Type B pancreatic cell (in vitro differentiated cells): ENCODE measurements around the gene VCL. TPM values are rescaled to one million over a fixed set of nuclear protein-coding genes. Genes with fewer than 3 reads are reported as not detected.

Experiments used
- DNase-seq: peaks from one replicate; pipeline ENCODE4 v3.0.0; 2021; ENCODE audit warnings: mixed read lengths; ENCODE audit not compliant: unreplicated experiment; ENCODE audit errors: extremely low spot score
- H3K27ac Mint-ChIP-seq: 2 replicates; pipeline ENCODE4 v1.8.0; 2021; ENCODE audit warnings: mild to moderate bottlenecking, mixed read lengths
- H3K27me3 Mint-ChIP-seq: 2 replicates; pipeline ENCODE4 v1.8.0; 2021; ENCODE audit warnings: mixed read lengths
- H3K36me3 Mint-ChIP-seq: 2 replicates; pipeline ENCODE4 v1.8.0; 2021; ENCODE audit warnings: mixed read lengths
- H3K4me1 Mint-ChIP-seq: one replicate; pipeline ENCODE4 v1.8.0; 2021; ENCODE audit warnings: mixed read lengths; ENCODE audit not compliant: unreplicated experiment
- H3K4me3 Mint-ChIP-seq: 2 replicates; pipeline ENCODE4 v1.8.0; 2021; ENCODE audit warnings: mild to moderate bottlenecking, mixed read lengths
- H3K9me3 Mint-ChIP-seq: 2 replicates; pipeline ENCODE4 v1.8.0; 2021; ENCODE audit warnings: mixed read lengths
- total RNA-seq: library from RNA; stranded (reverse); gene quantifications from 2 replicates; pipeline ENCODE4 v1.2.1, GENCODE V29; 2021; ENCODE audit warnings: low replicate concordance
- TF ChIP-seq, protein P1 (sequence below): fragments of 200-600 bp; sonication (generic); conservative IDR thresholded peaks from 2 replicates; pipeline ENCODE4 v1.5.0; 2021; ENCODE audit warnings: antibody characterized with exemption, mild to moderate bottlenecking

VCL gene
- total RNA-seq, 1 donor from 2014 or later = 125 TPM

DNA sequence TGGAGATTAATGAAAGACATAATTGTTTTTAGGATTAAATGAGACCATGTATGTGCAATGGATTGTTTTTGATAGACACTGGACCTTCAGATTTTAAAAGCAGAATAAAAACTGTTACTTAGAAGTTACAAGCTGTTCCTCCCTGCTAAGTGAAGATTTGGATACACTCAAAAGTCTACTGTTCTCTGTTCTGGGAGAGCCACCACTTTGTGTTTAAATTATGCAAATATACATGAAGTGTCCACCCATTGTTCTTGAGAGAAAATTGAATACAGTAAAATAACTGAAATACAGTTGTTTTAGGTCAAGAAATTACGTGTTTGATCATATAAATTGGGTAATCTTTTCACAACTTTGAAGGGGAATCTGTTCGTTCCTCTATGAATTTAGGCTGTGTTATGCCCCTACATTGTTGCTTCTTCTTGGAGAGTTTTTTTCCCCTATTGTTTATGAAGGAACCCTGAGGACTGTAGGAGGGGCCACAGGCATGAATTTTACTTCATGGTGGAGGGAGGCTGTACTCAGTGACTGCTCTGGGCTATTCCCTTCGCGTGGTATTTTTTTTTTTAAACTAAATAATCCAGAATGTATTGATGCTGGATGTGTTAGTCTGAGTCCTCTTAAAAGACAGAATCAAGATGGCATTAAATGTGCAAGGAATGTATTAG is 18.6 kb upstream of the VCL start:
- Mint-ChIP-seq H3K27me3 (peaks cover 3% of the 10 kb centered on the region), H3K4me3 (no peak overlapping the region), H3K4me1 (peaks cover 7% of the 10 kb centered on the region), H3K36me3 (no peaks in the 10 kb centered on the region), H3K9me3 (no peaks in the 10 kb centered on the region), H3K27ac (no peak overlapping the region)
- TF ChIP-seq, protein P1, sequence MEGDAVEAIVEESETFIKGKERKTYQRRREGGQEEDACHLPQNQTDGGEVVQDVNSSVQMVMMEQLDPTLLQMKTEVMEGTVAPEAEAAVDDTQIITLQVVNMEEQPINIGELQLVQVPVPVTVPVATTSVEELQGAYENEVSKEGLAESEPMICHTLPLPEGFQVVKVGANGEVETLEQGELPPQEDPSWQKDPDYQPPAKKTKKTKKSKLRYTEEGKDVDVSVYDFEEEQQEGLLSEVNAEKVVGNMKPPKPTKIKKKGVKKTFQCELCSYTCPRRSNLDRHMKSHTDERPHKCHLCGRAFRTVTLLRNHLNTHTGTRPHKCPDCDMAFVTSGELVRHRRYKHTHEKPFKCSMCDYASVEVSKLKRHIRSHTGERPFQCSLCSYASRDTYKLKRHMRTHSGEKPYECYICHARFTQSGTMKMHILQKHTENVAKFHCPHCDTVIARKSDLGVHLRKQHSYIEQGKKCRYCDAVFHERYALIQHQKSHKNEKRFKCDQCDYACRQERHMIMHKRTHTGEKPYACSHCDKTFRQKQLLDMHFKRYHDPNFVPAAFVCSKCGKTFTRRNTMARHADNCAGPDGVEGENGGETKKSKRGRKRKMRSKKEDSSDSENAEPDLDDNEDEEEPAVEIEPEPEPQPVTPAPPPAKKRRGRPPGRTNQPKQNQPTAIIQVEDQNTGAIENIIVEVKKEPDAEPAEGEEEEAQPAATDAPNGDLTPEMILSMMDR = no peak
- DNase-seq = no peak

DNA sequence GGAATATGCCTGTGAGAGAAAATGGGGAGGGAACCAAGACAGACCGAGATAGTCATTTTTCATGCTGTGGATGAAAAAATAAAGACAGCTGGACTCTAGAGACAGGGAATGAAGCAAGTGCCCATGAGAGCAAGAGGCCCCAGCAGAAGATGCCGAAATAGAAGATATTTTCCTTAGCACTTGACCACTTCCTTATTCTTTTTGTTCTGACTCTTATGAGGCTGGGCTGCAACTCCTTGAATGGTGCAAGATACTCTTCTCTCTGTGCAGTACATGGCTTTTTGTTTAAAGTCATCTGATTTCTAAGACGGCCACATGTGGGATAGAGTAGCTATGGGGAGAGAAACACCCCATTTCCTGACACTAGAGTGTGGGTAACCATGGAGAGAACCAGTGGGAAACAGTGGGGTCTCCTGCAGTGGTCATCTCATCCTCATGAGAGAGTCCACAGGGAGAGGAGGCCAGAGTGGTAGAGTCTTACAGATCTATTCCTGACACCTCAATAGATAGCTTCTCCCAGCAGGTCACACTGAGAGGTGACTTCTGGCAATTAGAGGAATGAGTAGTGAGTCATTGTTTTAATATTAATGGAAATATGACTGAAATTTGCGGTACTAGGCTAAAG is 18.0 kb upstream of the VCL start:
- Mint-ChIP-seq H3K9me3 (no peaks in the 10 kb centered on the region), H3K4me3 (no peak overlapping the region), H3K27me3 (peaks cover 3% of the 10 kb centered on the region), H3K4me1 (peaks cover 7% of the 10 kb centered on the region), H3K27ac (no peak overlapping the region), H3K36me3 (no peaks in the 10 kb centered on the region)
- TF ChIP-seq, protein P1 = no peak
- no peak for DNase-seq

DNA sequence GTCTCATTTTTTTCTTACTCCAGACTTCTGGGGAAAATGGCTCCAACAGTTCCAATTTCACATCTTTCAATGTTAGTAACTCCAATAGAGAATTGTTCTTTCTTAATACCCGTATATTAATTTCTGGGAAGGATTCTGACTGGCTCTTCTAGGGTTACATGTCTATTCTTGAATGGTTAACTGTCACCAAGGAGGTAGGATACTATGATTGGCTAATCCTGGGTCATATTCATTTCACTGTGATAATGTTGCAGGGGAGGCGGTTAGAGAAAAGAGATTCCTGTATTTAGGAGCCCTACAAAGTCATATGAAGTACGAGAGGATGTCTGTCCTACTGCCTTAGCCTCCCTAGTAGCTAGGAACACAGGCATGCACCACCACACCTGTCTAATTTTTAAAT is 16.1 kb upstream of the VCL start:
- no peak for DNase-seq
- Mint-ChIP-seq H3K36me3 (no peaks in the 10 kb centered on the region), H3K27me3 (peaks cover 3% of the 10 kb centered on the region), H3K9me3 (no peaks in the 10 kb centered on the region), H3K27ac (no peak overlapping the region), H3K4me3 (no peak overlapping the region), H3K4me1 (peaks cover 7% of the 10 kb centered on the region)
- TF ChIP-seq, protein P1 = no peak

DNA sequence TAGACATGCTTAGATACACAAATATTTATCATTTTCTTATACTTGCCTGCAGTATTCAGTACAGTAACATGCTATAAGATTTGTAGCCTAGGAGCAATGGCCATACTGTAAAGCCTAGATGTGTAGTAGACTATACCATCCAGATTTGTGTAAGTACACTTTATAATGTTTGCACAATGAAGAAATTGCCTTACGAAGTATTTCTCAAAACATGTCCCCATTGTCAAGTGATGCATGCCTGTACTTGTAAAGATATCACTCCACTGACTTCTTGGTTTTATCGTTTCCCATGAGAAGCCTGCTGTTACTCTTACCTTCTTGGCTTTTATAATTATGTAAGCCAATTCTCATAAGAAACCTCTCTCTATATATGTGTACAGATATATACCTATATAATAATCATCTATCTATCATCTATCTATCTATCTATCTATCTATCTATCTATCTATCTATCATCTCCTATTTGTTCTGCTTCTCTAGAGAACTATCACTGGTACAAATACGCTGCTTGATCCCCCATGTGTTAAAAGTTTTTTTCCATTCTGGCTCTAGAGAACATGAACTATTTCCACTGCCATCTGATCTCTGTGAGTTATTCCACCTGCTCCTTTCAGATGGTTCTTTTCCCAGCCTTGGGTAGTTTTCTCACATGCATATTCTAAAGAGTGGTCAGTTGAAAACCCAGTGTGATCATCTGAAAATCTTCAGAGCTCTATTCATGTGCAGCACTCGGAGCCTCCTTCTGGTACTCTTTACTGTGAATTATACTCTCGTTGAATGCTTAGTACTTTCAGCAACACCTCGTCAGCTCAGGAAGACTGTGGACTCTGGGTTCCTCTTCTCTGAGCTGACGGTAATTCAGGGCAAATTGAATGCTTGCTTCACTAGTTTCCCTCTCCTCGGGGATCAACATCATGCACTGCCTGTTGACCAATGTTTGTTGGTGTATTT is 14.5 kb upstream of the VCL start:
- no peaks in the 10 kb centered on the region for H3K9me3 Mint-ChIP-seq
- TF ChIP-seq, protein P1 = no peak
- peaks cover 7% of the 10 kb centered on the region for H3K4me1 Mint-ChIP-seq
- H3K27ac Mint-ChIP-seq = no peak overlapping the region
- no peak for DNase-seq
- no peaks in the 10 kb centered on the region for H3K36me3 Mint-ChIP-seq
- H3K27me3 Mint-ChIP-seq = peaks cover 3% of the 10 kb centered on the region
- no peak overlapping the region for H3K4me3 Mint-ChIP-seq

DNA sequence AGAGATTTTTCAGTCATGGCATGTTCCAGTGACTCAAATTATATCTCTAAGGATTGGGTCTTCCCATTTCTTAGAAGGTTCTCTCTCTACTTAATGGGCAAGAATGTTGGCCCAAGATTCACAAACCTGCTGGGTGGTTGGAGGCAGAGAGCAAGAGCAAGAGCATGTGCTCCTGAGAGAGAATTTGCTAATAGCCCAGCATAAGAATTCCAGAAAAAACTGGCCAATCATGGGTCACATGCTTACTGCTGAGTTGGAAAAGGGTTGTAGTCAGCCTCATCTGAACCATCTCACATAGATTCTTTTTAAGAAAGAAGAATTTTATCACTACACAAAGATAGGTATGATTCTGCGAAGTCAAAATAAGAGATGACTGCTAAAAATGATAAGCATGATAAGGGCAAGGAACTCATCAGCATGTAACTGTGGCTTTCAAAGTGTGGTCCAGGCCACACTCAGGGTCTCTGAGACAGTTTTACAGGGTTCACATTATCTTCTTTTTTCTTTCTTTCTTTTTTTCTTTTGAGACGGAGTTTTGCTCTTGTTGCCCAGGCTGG is 8.2 kb upstream of the VCL start:
- no peaks in the 10 kb centered on the region for H3K9me3 Mint-ChIP-seq
- H3K4me3 Mint-ChIP-seq = no peak overlapping the region
- peaks cover 8% of the 10 kb centered on the region for H3K4me1 Mint-ChIP-seq
- no peaks in the 10 kb centered on the region for H3K36me3 Mint-ChIP-seq
- H3K27ac Mint-ChIP-seq = no peak overlapping the region
- no peak for DNase-seq
- no peaks in the 10 kb centered on the region for H3K27me3 Mint-ChIP-seq
- TF ChIP-seq, protein P1 = no peak
